HG02885 (cell line): ENCODE results near the gene MKRN2.

Source experiments
- ATAC-seq: cut with Tn5 transposase; IDR thresholded peaks from one replicate; pipeline ENCODE4 v1.9.1; 2021; ENCODE audit warnings: mild to moderate bottlenecking; ENCODE audit not compliant: unreplicated experiment, poor library complexity

MKRN2 gene

GRCh38 chr3:12585181-12585580, 28.3 kb downstream of the MKRN2 start:
- no peak for ATAC-seq

GRCh38 chr3:12585970-12586369, 29.1 kb downstream of the MKRN2 start:
- peak; percentile 69 for ATAC-seq

- ATAC-seq = no peak
Observed at GRCh38 chr3:12586403-12586802, 29.5 kb downstream of the MKRN2 start.

- ATAC-seq = no peak
Observed at GRCh38 chr3:12588039-12589009, 31.4 kb downstream of the MKRN2 start.

- ATAC-seq = no peak
Observed at GRCh38 chr3:12590096-12590495, 33.2 kb downstream of the MKRN2 start.

- ATAC-seq = no peak
Observed at GRCh38 chr3:12591456-12591855, 34.6 kb downstream of the MKRN2 start.

- no peak for ATAC-seq
Observed at GRCh38 chr3:12591997-12592715, 35.3 kb downstream of the MKRN2 start.

GRCh38 chr3:12593473-12593872, 36.6 kb downstream of the MKRN2 start:
- no peak for ATAC-seq

- ATAC-seq = no peak
Observed at GRCh38 chr3:12598890-12599289, 42.0 kb downstream of the MKRN2 start.

GRCh38 chr3:12601072-12601471, 44.2 kb downstream of the MKRN2 start:
- ATAC-seq = no peak

- no peak for ATAC-seq
Observed at GRCh38 chr3:12603969-12604368, 47.1 kb downstream of the MKRN2 start.

- no peak for ATAC-seq
Observed at GRCh38 chr3:12608376-12608775, 51.5 kb downstream of the MKRN2 start.

- no peak for ATAC-seq
Observed at GRCh38 chr3:12611117-12611516, 54.2 kb downstream of the MKRN2 start.

- ATAC-seq = no peak
Observed at GRCh38 chr3:12612514-12613226, 55.8 kb downstream of the MKRN2 start.

- ATAC-seq = no peak
Observed at GRCh38 chr3:12613250-12613649, 56.4 kb downstream of the MKRN2 start.

GRCh38 chr3:12615266-12615665, 58.4 kb downstream of the MKRN2 start:
- ATAC-seq = no peak

- no peak for ATAC-seq
Observed at GRCh38 chr3:12618426-12618825, 61.5 kb downstream of the MKRN2 start.

GRCh38 chr3:12620305-12620704, 63.4 kb downstream of the MKRN2 start:
- no peak for ATAC-seq

GRCh38 chr3:12620729-12621128, 63.8 kb downstream of the MKRN2 start:
- no peak for ATAC-seq

- ATAC-seq = no peak
Observed at GRCh38 chr3:12622335-12622734, 65.4 kb downstream of the MKRN2 start.

GRCh38 chr3:12624056-12624455, 67.2 kb downstream of the MKRN2 start:
- ATAC-seq = no peak
